DMS 273 treated with DMSO at 0.1 percent for 48 hours (cell line): Measurements from ENCODE around the gene MTCL1.

ENCODE experiments used
- DNase-seq: peaks from one replicate; lab custom pipeline; 2025; lab: John Stamatoyannopoulos, UW

Gene MTCL1

GRCh38 chr18:8794156-8794933 is 89.0 kb downstream of the MTCL1 start:
- no peak for DNase-seq

DNA sequence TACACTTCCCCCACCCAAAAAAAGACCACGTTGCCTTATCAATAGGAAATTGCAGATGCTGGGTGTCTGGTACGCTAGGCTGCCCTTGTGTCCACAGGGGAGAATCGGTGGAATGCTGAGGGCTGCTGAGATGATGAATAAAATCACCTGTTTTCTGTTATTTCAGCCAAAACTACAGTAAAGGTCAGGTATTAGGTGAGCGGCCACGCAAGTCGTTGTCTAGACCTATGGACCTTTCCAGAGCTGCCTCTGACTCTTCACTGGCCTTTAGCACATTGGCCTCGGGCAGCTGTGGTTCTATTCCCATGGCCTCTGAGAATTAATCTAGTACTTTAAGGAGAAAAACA is 89.6 kb downstream of the MTCL1 start:
- DNase-seq, result no peak

DNA sequence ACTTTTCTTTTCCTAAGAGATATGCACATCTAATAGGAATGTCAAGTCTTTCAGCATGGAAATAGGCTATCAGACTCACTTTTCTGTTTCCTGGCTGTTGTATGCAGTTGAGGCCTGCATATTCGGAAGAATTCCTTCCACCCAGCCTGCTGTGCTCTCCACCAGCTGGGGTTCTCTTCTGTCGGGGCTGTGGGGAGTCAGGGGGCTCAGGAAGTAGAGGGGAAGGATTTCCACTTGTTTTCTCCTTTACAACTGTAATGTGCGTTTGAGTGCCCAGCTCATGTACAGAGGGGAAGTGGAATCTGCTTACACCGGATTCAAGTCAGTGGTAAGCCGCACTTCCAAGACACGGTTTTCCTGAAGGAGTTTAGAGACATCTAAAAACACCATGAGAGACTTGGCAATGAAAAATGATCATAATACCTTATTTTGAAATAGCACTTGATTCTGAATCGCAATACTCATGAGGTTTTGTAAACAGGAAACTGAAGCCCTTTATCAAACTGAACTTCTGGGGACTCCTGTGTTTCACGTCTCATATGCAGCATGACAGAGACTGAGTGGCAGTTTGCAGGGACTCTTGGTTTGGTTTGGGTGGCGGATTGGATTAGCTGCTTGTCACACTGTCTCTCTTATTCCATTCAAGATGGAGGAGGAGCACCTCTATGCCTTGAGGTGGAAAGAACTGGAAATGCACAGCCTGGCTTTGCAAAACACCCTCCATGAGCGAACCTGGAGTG is 90.4 kb downstream of the MTCL1 start:
- DNase-seq, result no peak

DNA sequence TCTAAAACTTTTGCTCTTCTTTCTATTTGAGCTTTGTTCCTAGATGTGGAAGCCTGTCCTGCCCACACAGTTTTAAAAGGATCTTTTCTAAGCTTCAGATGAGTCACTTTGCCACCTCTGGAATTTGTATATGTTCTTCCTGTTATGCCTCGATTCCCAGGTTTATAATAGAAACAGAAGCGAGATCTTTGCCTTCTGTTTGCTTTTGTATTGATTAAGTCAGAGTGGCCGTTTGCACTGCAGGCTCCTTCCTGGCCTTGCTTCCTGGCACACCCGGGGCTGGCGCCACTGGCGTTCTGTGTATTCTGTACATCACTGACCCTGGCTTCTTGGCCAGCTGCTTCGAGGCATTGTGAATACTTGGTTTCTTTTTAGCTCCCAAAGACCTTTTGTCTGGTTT is 91.8 kb downstream of the MTCL1 start:
- DNase-seq, result no peak

DNA sequence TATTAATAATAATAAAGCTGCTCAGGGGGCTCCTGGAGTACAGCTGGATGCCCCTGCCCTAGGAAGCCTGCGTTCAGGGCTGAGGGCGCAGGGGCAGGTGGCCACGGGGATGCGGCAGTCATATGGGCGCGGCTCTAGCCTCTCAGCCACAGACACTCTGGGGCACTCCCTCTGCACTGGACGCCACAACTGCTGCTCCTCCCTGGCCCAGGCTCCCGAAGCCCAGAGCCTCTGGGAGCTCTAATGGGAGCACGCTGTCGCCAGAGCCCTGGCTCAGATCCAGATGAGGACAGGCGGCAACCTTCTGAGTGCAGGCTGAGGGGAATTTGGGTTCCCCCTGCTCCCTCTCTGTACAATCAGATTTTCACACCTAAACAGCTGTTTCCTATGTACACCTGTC is 93.6 kb downstream of the MTCL1 start:
- DNase-seq, result no peak

- no peak for DNase-seq
These were observed 94.5 kb downstream of the MTCL1 start for GRCh38 chr18:8799596-8800441.

DNA sequence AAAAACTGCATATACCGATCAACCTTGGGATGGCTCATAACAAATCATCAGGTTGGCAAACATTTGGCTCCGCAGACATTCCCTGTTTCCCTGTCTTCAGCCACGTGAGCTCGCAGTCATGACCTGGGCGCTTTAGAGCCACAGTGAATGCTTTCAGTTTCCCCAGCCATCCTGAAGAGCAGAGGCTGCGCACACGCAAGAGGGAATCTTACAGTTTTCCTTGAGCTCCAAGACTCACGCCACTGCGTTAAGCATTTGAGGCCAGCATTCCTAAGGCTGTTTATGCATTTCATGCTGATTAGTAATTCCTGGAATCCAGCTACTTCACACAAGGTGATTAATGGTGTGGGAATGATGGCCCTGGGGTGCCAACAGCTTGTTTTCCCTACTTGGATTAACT is 95.1 kb downstream of the MTCL1 start:
- no peak for DNase-seq

DNA sequence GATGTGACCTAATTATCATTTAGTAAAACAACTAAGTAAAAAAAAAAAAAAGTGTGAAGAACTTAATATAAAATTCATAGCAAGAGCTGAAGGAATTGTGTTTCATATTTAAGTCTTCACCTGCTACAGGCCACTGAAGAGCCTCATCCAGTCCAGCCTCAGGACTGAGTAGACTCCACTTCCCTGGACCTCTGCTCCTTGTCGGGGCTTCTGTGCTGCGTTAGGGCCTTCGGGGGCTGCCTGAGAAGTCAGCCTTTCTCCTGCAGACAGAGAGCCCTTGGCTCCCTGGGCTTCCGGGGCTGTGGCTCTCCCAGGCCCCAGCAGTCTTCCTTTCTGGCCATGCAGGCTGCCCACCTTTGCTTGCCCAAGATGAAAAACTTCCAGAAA is 95.5 kb downstream of the MTCL1 start:
- no peak for DNase-seq

DNA sequence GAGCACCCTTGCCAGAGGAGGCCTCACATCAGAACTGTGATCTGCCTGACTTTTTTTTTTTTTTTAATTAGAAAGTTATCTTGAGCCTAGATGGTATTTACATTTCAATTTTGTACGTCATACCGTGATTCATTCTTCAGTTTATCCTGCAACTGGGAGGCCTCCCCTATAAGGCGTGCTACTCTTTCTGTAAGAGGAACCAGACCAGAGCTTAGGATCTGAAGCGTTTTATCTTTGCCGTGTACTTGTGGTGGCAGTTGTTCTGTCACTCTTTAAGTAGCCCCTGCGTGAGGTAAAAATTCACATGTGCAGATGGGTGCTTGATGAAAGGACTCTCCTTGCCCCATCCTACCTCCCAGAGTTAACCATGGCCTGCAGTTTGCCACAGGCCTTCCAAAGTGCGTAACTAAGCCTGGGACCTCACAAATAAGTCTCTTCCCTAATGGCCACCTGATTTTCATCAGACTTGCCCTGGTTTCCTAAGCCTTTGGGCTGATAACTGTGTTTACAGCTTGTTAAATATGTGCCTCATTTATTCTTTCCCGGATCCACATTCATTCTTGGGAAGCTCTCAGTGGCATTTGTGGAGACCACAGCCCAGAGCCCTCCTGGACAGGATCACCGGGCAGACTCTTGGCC is 96.0 kb downstream of the MTCL1 start:
- no peak for DNase-seq

DNA sequence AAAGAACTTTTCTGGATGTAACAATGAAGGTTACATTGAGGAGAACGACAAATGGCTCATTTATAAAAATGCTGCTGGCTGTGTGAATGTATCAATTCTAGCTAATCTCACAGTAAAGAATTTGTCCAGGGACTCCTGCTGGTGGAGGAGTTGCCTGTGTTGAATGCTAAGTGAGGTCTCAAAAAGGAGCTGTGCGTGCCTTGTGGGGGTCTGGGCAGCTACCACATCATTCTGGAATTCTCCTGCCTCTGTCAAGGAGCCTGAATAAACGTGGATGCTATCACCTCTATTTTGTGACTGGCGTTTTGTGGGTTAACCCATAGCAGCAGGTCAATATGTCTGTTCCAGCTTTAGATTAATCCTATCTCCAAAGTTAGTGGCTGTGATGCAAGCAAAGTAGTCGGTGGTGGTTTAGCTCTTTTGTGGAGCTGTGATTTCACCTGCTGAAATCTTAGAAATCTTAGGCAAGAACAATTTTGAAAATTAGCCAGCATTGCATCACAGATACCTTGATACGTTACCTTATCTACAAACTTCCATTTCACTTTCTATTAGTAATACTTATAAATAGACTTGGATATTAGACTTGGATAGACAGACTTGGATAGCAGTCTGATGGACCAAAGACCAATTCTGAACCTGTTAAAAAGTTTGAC is 96.8 kb downstream of the MTCL1 start:
- DNase-seq, result no peak

GRCh38 chr18:8803063-8803795 is 97.9 kb downstream of the MTCL1 start:
- DNase-seq, result no peak

DNA sequence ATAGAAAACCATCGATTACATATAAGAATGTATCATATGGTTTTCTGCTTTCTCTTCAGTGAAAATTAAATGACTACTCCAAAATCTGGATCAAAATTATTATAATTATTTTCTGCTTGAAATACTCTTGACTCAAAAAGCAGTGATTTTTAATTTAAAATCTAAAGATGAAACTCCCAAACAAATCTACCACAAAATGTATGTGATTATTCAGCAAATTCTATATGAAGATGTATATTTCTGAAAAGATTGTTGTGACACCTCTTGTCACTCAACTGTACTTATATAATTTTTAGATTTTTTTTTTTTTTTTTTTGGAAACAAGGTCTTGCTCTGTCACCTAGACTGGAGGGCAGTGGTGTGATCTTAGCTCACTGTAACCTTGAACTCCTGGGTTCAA is 98.6 kb downstream of the MTCL1 start:
- DNase-seq, result no peak

- no peak for DNase-seq
These were observed 100.2 kb downstream of the MTCL1 start for GRCh38 chr18:8805552-8805951.

GRCh38 chr18:8806100-8806797 is 100.9 kb downstream of the MTCL1 start:
- no peak for DNase-seq

- no peak for DNase-seq
These were observed 101.6 kb downstream of the MTCL1 start for GRCh38 chr18:8806798-8807487.

GRCh38 chr18:8807488-8807805 is 102.1 kb downstream of the MTCL1 start:
- DNase-seq, result no peak

- no peak for DNase-seq
These were observed 102.6 kb downstream of the MTCL1 start for GRCh38 chr18:8808001-8808400.

DNA sequence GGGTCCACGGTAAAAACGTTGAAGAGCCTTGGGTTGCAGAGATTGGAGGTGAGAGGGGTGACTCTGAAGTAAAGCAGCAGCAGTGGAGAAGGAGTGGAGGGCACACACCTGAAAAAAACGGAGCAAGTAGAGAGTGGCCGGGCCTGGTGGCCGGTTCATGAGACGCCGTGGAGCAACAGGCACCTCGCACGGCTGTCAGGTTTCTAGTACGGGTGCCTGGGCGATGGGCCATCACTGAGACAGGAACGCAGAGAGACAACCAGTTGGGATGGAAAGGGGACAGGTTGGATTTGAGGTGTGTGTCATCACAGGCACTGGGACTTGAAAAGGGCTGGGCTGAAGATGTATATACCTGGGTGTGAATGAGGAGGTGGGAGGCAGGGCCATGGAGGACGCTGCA is 104.2 kb downstream of the MTCL1 start:
- no peak for DNase-seq

- DNase-seq, result no peak
These were observed 104.8 kb downstream of the MTCL1 start for GRCh38 chr18:8810157-8810556.

GRCh38 chr18:8811115-8811514 is 105.8 kb downstream of the MTCL1 start:
- DNase-seq, result no peak
